A549 treated with Mapracorat at 1 μM for 4 hours (cell line): ENCODE results near the gene COG7. TPM values are rescaled to one million over a fixed set of nuclear protein-coding genes. Genes with fewer than 3 reads are reported as not detected.

Experiments
- total RNA-seq: library from RNA; stranded (reverse); fragments of 200-300 nt; extraction: Qiagen RNA extraction; gene quantifications from 5 replicates; pipeline ENCODE4 v1.2.3, GENCODE V29; 2022

Gene COG7
- 16.3 to 18.7 TPM (median 16.5 TPM) in 5 replicates for total RNA-seq

GRCh38 chr16:23452572-23453337 is at the start of gene COG7:
Gene COG7 (minus strand): TSS chr16:23453189. CDS start chr16:23452994, 195 bp downstream.

Other genes with a start within 250 kb of the COG7 start
- 0.40 to 1.3 TPM (median 0.55 TPM) in 5 replicates for gene SCNN1B, start 150.9 kb downstream of the COG7 start, total RNA-seq
- 25.3 to 30.5 TPM (median 29.1 TPM) in 5 replicates for gene GGA2, start 57.3 kb upstream of the COG7 start, total RNA-seq
- gene EARS2, start 104.2 kb upstream of the COG7 start, total RNA-seq, result 25.5 to 33.8 TPM (median 30.7 TPM) in 5 replicates
- 35.8 to 50.7 TPM (median 47.3 TPM) in 5 replicates for gene UBFD1, start 104.5 kb upstream of the COG7 start, total RNA-seq
- 162 to 193 TPM (median 190 TPM) in 5 replicates for gene NDUFAB1, start 143.1 kb upstream of the COG7 start, total RNA-seq
- gene PALB2, start 188.1 kb upstream of the COG7 start, total RNA-seq, result 10.1 to 12.4 TPM (median 11.7 TPM) in 5 replicates
- 62.7 to 75.1 TPM (median 72.2 TPM) in 5 replicates for gene DCTN5, start 188.3 kb upstream of the COG7 start, total RNA-seq
- gene PLK1, start 225.7 kb upstream of the COG7 start, total RNA-seq, result 153 to 166 TPM (median 160 TPM) in 5 replicates